Mucosa of descending colon (tissue), 3 donors: ENCODE measurements around the gene ALKBH1. TPM values are rescaled to one million over a fixed set of nuclear protein-coding genes. Genes with fewer than 3 reads are reported as not detected.
"Not testable (repeated sequence)": the region's sequence is repeated elsewhere in the genome, so short reads cannot be mapped to it uniquely, and the experiment has no call there.

Experiments used
- ATAC-seq: fragments of 200-7000 bp; cut with Tn5 transposase; one replicate; pipeline ENCODE4 v1.9.1; 2020; ENCODE audit warnings: mild to moderate bottlenecking, moderate library complexity
- DNase-seq, 3 donors: peaks; one replicate each; pipeline ENCODE4 v3.0.0-alpha.2; 2020
- H3K36me3 ChIP-seq: fragments of 200-600 bp; one replicate; pipeline ENCODE4 v1.8.0; 2021; ENCODE audit warnings: low read depth, mild to moderate bottlenecking
- H3K4me1 ChIP-seq: fragments of 200-600 bp; one replicate; pipeline ENCODE4 v1.8.0; 2021; ENCODE audit warnings: low read depth, mild to moderate bottlenecking
- H3K4me3 ChIP-seq: fragments of 200-600 bp; one replicate; pipeline ENCODE4 v1.8.0; 2021; ENCODE audit warnings: mild to moderate bottlenecking
- H3K9me3 ChIP-seq: fragments of 200-600 bp; one replicate; pipeline ENCODE4 v1.8.0; 2021; ENCODE audit warnings: mild to moderate bottlenecking
- CTCF ChIP-seq: fragments of 200-600 bp; IDR thresholded peaks from one replicate; pipeline ENCODE4 v1.8.0; 2022; ENCODE audit warnings: antibody characterized with exemption, mild to moderate bottlenecking
- intact Hi-C, 2 donors: fragments of 100-400 bp; cut with DNase I in 1 of 2; cut with micrococcal nuclease in 1 of 2; formaldehyde crosslinking; loops; one replicate each; pipeline versions ENCODE4 v1.11.0 to v1.11.1; 2022; cut with DNase I, micrococcal nuclease
- total RNA-seq, 3 donors: library from RNA; stranded (reverse); fragmentation: NEBNext Ultra II Directional in 2 of 3; extraction: Animal tissue kit (Norgen Biotek cat#: 25700) in 2 of 3; gene quantifications; one replicate each; pipeline versions ENCODE4 v1.2.1 to v1.2.4, GENCODE V29; 2021 to 2023
- donor health status: DM: no; HTN: no; CAD: no; lungs with moderate emphysema.
- donor health status: DM: no; HTN: no; CAD: no.
- donor health status: DM: no; HTN: yes; CAD: no.

ALKBH1 gene
- total RNA-seq, 3 donors from 2014 or later = 8.8 to 12.9 (median 11.3) TPM

GRCh38 chr14:77667331-77667730, 40.5 kb downstream of the ALKBH1 start:
- Histone ChIP-seq H3K4me1 (no peaks in the 10 kb centered on the region), H3K4me3 (no peak overlapping the region), H3K9me3 (no peaks in the 10 kb centered on the region), H3K36me3 (no peaks in the 10 kb centered on the region)
- ATAC-seq = no peak
- no peak for DNase-seq
- intact Hi-C loops = no loop called here
- no peak for TF ChIP-seq CTCF

GRCh38 chr14:77663293-77663692, 44.5 kb downstream of the ALKBH1 start:
- H3K4me3 ChIP-seq = no peak overlapping the region
- H3K9me3 ChIP-seq = no peaks in the 10 kb centered on the region
- intact Hi-C loops = no loop called here
- no peaks in the 10 kb centered on the region for H3K4me1 ChIP-seq
- H3K36me3 ChIP-seq = no peaks in the 10 kb centered on the region
- TF ChIP-seq CTCF = no peak
- no peak for DNase-seq
- no peak for ATAC-seq

GRCh38 chr14:77661562-77661961, 46.3 kb downstream of the ALKBH1 start:
- intact Hi-C loops, ATAC-seq, H3K4me1 ChIP-seq, H3K9me3 ChIP-seq, DNase-seq, H3K4me3 ChIP-seq, H3K36me3 ChIP-seq: not testable (repeated sequence)

- TF ChIP-seq CTCF = no peak
Observed at GRCh38 chr14:77660754-77661153, 47.1 kb downstream of the ALKBH1 start.

GRCh38 chr14:77659831-77660230, 48.0 kb downstream of the ALKBH1 start:
- H3K4me1 ChIP-seq = no peaks in the 10 kb centered on the region
- ATAC-seq = peak; percentile 13
- no peaks in the 10 kb centered on the region for H3K9me3 ChIP-seq
- no peak overlapping the region for H3K4me3 ChIP-seq
- TF ChIP-seq CTCF = no peak
- intact Hi-C loops = no loop called here
- no peak for DNase-seq
- H3K36me3 ChIP-seq = no peaks in the 10 kb centered on the region

More at GRCh38 chr14:77660754-77661153, 47.1 kb downstream of the ALKBH1 start:
- Histone ChIP-seq H3K9me3 (no peaks in the 10 kb centered on the region), H3K4me1 (no peaks in the 10 kb centered on the region), H3K4me3 (no peak overlapping the region), H3K36me3 (no peaks in the 10 kb centered on the region)
- ATAC-seq (no peak), DNase-seq (no peak)
- intact Hi-C loops = no loop called here

- DNase-seq (no peak), ATAC-seq (no peak)
- no peak for TF ChIP-seq CTCF
- intact Hi-C loops = no loop called here
- Histone ChIP-seq H3K9me3 (no peaks in the 10 kb centered on the region), H3K4me1 (no peaks in the 10 kb centered on the region), H3K4me3 (no peak overlapping the region), H3K36me3 (no peaks in the 10 kb centered on the region)
Observed at GRCh38 chr14:77657280-77657679, 50.5 kb downstream of the ALKBH1 start.
